Activated CD8-positive, alpha-beta memory T cell treated with anti-CD3 and anti-CD28 coated beads, Interleukin-2, amount 50 U/mL, for 4 hours (primary cell): Measurements from ENCODE around the gene ECSCR.
"Not testable (repeated sequence)": the region's sequence is repeated elsewhere in the genome, so short reads cannot be mapped to it uniquely, and the experiment has no call there.

Source experiments
- DNase-seq: peaks from one replicate; pipeline ENCODE4 v3.0.0-alpha.2; 2020

The ECSCR gene

DNA sequence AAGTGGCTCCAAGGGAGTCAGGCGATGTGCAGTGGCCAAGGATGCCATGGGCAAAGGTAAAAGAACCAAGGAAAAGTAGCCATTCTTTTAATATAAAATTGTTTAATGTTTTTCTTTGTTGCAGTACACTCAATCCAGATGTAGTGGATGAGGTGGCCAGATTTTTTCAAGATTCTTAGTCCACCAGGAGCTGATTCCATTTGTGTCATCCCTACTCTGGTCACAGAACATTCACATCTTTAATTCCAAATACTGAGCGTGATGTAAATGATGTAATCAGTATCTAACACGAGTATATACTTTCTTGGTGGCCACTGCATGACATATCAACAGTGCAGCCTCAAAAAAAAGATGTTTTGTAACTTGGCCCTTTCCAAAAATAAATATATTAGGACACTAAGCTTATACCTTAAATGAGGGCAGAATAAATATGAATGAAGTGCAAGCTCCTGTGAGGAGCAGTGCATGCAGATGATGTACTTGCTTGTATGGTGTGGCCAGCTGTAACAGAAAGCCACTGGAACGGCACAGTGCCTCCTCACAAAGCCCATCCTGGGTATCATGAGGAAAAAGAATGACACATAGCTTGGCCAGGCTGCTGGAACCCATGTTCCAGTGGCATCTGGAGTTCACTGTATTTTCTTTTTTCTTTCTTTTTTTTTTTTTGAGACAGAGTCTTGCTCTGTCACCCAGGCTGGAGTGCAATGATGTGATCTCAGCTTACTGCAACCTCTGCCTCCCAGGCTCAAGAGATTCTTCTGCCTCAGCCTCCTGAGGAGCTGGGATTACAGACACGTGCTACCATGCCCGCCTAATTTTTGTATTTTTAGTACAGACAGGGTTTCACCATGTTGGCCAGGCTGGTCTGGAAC lies 52.2 kb downstream of the ECSCR start:
- DNase-seq = no peak

DNA sequence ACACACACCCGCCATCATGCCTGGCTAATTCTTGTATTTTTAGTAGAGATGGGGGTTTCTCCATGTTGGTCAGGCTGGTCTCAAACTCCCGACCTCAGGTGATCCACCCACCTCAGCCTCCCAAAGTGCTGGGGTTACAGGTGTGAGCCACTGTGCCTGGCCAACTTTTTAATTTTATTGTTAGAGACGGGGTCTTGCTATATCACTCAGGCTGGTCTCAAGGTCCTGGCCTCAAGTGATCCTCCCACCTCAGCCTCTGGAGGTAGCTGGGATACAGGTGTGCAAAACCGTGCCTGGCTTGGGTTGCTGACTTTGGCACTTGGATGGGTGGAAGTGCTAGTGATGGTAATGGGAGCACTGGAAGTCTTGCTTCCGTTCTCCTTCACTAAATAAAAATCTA lies 53.4 kb downstream of the ECSCR start:
- DNase-seq = not testable (repeated sequence)

DNA sequence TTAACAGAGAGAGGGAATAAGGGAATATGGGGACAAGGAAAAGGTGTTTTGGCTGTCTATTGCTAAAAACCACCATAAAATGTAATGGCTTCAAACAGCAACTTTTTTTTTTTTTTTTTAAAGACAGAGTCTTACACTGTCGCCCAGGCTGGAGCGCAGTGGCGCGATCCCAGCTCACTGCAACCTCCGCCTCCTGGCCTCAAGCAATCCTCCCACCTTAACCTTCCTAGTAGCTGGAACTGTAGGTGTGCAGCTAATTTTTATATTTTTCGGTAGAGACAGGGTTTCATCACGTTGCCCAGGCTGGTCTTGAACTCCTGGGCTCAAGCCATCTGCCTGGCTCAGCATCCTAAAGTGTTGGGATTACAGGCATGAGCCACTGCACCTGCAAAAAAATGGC lies 54.4 kb downstream of the ECSCR start:
- DNase-seq = no peak

DNA sequence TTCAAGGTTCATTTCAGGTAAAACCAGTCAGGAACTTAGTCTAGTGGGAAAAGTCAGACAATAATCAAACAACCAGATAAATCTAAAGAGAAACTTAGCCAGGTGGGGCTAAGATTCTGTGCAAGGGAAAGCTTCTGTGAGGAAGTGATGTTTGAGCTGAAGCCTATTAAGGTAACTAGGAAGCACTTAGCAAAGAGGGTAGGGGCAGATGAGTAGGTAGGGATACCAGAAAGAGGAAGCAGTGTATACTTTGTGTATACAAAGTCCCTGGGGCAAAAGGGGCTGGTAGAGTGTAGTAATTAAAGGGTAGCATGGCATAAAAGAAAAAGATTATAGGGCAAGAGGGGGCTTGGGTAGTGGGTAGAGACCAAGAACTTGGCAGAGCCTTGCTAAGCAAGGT lies 55.0 kb downstream of the ECSCR start:
- DNase-seq = no peak

DNA sequence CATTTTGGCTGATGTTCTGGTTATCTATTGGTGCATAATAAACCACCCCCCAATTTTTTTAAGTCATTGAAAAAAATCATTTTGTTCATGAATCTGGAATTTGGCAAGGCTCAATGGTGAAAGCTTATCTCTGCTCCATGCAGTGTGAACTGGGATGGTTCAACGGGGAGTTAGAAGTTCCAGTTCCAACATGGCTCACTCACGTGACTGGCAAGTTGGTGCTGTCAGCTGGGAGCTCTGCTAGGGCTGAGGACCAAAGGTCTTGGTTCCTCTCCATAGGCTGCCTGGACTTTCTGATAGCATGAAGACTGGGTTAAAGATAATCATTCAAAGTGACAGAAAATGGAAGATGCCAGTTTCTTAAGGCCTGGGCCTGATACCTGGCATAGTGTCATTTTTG lies 55.6 kb downstream of the ECSCR start:
- no peak for DNase-seq

DNA sequence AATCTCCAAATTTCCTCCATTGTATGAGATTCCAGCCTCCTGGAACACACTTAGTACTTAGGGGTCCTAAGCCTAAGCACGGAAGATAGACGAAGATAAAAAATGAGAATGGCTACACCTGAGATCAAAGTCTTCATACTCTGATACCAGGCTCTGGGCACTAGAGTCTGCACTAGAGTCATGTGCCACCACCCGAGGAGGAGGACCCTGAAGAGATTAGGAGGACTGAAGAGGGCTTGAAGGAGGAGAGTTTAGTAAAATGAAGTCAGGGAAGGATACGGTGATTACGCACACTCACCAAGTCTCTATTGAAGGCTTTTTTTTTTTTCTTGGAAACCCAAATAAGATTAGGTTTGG lies 58.1 kb downstream of the ECSCR start:
- DNase-seq = no peak

DNA sequence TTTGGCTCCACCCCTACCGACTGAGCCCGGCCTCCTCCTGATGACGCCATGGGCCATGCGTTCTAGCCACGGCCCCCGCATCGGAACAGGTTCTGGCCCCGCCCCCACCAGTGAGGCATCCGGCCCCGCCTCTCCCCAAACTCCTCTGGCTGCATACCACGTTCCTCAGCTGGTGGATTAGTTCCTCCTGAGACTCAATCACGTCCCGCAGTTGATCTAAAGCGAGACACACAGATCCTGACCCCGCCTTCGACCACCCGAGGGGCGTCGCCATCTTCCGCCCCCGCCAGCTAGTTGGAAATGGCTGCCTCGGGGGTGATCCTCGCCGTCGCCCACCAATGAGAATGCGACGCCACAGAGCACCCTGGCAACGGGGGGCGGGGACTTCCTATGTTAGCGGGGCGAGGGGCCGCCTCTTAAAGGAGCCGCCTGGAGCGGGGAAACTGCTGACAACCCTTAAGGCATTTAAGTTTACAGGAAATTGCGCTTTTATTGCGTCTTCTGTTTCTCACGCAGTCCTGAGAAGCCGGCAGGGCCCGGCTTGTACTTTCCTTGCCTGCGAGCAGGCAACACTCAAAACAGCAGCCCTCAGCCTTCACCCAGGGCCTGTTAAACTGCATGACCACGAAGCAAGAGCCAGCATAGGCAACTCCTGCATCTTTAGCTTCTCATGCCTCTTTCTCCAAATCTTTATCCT lies 58.6 kb downstream of the ECSCR start, which contains the start of gene SPATA24:
Gene SPATA24 (minus strand): TSS at position 303 of the 697 bp plus-strand sequence. CDS start 29 bp downstream, at position 274.
- DNase-seq = peak; percentile 98

DNA sequence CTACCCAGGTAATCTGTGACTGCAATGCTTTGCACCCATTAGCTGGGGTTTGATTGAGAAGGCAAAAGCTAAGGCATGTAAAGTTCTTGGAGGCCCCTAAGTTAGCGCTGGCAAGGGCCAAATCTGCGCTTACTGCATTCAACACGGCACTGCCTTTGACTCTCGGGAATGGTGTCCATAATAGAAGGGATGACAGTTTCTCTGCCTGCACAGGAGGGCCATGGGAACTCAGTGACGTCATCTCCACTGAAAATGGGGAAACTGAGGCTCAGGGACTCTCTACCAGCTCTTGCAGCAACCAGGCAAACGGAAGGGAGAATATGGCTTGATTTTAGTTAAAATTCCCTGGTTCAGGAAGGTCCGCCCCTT lies 59.1 kb downstream of the ECSCR start:
- DNase-seq = no peak

DNA sequence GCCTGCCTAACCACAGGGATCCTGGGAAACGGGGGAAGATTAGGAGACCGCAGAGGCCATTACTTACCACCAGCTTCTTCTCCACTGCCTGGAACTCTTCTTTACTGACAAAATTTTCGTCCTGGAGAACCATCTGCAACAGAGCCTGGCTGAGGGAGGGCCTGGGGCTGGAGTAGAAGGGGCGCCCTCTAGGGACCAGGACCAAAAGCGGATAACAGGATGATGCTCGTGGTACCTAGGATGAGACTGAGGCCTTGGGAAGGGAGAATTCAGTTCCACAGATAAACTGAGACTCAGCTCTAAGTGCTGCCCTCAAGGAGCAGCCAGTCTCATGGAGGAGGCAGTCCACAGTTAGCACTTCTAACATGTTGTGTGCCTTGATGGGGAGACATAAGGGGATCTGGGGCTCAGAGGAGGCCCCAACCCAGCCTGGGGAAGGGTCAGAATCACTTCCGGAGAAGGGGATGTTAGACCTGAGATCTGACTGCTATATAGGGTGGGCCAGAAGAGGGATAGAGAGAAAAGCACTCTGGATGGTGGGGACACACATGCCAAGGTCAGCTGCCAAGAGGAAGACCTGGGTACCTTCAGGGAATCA lies 59.9 kb downstream of the ECSCR start:
- DNase-seq = no peak

DNA sequence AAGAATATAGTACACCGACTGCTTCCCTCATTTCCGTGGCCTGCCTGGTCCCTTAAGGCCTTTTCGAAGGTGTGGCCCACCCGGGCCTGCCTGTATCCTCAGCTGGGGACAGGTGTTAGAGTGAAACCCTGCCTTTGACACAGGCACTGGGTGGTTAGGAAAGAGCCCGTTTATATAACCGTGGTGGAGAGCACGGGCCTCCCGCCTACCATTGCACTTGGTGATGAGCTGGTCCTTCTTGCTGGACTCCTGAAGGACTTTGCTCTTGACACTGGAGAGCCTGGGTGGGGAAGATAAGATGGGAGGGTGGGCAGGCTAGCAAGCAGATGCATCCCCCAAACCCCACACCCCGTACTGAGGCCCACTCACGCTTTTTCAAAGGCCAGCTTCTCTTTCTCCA lies 61.0 kb downstream of the ECSCR start:
- DNase-seq = no peak

DNA sequence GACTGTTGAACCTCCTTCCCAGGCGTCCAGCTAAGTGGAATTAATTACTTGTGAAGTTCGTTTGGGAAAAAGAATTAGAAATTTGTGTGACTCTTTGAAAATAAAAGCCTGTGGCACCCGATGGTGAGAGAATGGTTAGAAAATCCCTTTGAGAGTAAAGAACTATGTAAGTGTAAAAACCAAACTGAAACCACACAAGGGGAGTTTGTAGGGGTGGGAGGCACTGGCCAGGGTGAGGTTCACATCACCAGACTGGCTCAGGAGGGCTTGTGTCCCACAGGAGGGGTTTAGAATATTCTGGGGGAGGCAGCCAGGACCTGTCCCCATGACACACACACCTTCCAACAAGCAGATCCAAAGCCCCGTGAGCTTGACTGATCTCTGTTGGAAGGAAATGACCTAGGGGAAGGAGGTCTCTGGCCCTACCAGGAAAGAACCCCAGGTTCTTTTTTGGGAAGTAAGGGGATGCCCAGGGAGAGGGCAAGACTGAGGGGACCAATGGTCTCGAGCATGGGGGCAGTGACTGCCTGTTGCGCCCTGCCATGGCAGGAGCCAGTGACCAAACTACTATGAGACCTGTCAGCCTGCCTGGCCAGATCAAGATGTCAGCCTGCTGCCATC lies 62.9 kb downstream of the ECSCR start:
- no peak for DNase-seq
